ENCODE data around the gene AOPEP. TPM values are rescaled to one million over a fixed set of nuclear protein-coding genes. Genes with fewer than 3 reads are reported as not detected.

AOPEP gene
- total RNA-seq, 1 experiment from 2014 or later = 15.0 TPM

- H3K79me1 ChIP-seq (ENCODE audit: insufficient read depth, low read depth, low read length, poor library complexity, severe bottlenecking) = no peaks in the 10 kb centered on the region
- H3T11ph ChIP-seq (ENCODE audit: low read length) = no peak overlapping the region
- H3K4ac ChIP-seq (ENCODE audit: low read depth, low read length) = no peak overlapping the region
- H3K9ac ChIP-seq (ENCODE audit: extremely low read depth, insufficient read length, low read length) = no peak overlapping the region
- no peak overlapping the region for H4K8ac ChIP-seq (replicated peaks; ENCODE audit: insufficient read length, low read depth, low read length)
- H3K9me3 Mint-ChIP-seq = no peaks in the 10 kb centered on the region
- no peak overlapping the region for H4K5ac ChIP-seq (ENCODE audit: insufficient read length, low read depth, low read length)
- no peak overlapping the region for H2AK5ac ChIP-seq (ENCODE audit: insufficient read length, low read length)
- peaks cover 5% of the 10 kb centered on the region for H3K4me1 ChIP-seq (ENCODE audit: insufficient read depth, low read length)
- H3K14ac ChIP-seq (ENCODE audit: insufficient read depth, low read length) = no peak overlapping the region
- H3K36me3 Mint-ChIP-seq (ENCODE audit: insufficient read depth in 1 of 3, low read depth in 3 of 3) = no peaks in the 10 kb centered on the region
- no peak for TF ChIP-seq CTCF (conservative IDR thresholded peaks at IDR 0.05)
- H3K27ac Mint-ChIP-seq = no peak overlapping the region
- no peak overlapping the region for H3K27ac ChIP-seq (ENCODE audit: insufficient read length, low read depth, low read length)
- H3K27me3 Mint-ChIP-seq (ENCODE audit: low read depth) = peaks cover 1% of the 10 kb centered on the region; the same call in 1 of the 2 replicates
- no peak for DNase-seq
- no peaks in the 10 kb centered on the region for H4K20me1 ChIP-seq (ENCODE audit: control insufficient read depth, insufficient read depth, insufficient read length)
- no peak overlapping the region for H2AFZ ChIP-seq (ENCODE audit: low read length)
- WGBS (ENCODE audit: extremely low coverage, insufficient read length, low lambda C conversion rate) = no CpG with 5 or more reads among the region's 4 CpGs
- no peak overlapping the region for H3K4me2 ChIP-seq (ENCODE audit: insufficient read depth, insufficient read length, low read length)
- no peak overlapping the region for H2BK12ac ChIP-seq (ENCODE audit: insufficient read length, low read depth, low read length)
- no peak overlapping the region for H2BK20ac ChIP-seq (ENCODE audit: low read depth, low read length, poor library complexity, severe bottlenecking)
- no peak overlapping the region for H3K18ac ChIP-seq (ENCODE audit: insufficient read length, low read depth, low read length)
- no peak overlapping the region for H2BK15ac ChIP-seq (ENCODE audit: low read depth, low read length)
- H3K79me2 ChIP-seq (ENCODE audit: insufficient read depth, low read length) = no peaks in the 10 kb centered on the region
- H3K56ac ChIP-seq (ENCODE audit: insufficient read length, low read depth, low read length) = no peak overlapping the region
- no peak overlapping the region for H3K4me3 Mint-ChIP-seq
- H3K23ac ChIP-seq (ENCODE audit: insufficient read length, low read depth, low read length) = no peak overlapping the region
- H4K91ac ChIP-seq (ENCODE audit: insufficient read length, low read depth, low read length) = no peak overlapping the region
- H3K27me3 ChIP-seq (ENCODE audit: insufficient read depth, low read length) = no peaks in the 10 kb centered on the region
- H3K4me1 Mint-ChIP-seq = peaks cover 18 to 22% of the 10 kb centered on the region in 2 experiments
- no peaks in the 10 kb centered on the region for H3K9me3 ChIP-seq (ENCODE audit: control insufficient read depth, low read depth, low read length)
- no peaks in the 10 kb centered on the region for H3K23me2 ChIP-seq (ENCODE audit: insufficient read length, low read depth, low read length, poor library complexity, severe bottlenecking)
- no peak overlapping the region for H2BK5ac ChIP-seq (ENCODE audit: insufficient read length, low read length)
- no peak overlapping the region for H2BK120ac ChIP-seq (ENCODE audit: low read depth, low read length, poor library complexity, severe bottlenecking)
Measured at GRCh38 chr9:94867842-94868312, 141.4 kb downstream of the AOPEP start.
